Stimulated activated CD4-positive, alpha-beta T cell treated with anti-CD3 and anti-CD28 coated beads, Interleukin-1b, Interleukin-23, amount 100 ng/mL, for 24 hours (primary cell): ENCODE data around the gene GALNT17.

Source experiments
- DNase-seq, 4 experiments: peaks; one replicate each; pipeline ENCODE4 v3.0.0-alpha.2; 2020; ENCODE audit warnings: low read depth in 4 of 4, low spot score in 1 of 4

The GALNT17 gene

GRCh38 chr7:71281261-71281660 is 149.3 kb downstream of the GALNT17 start:
- DNase-seq, result no peak

GRCh38 chr7:71283802-71284201 is 151.9 kb downstream of the GALNT17 start:
- DNase-seq, result no peak

- DNase-seq, result no peak
These were observed 153.7 kb downstream of the GALNT17 start for GRCh38 chr7:71285571-71286145.

DNA sequence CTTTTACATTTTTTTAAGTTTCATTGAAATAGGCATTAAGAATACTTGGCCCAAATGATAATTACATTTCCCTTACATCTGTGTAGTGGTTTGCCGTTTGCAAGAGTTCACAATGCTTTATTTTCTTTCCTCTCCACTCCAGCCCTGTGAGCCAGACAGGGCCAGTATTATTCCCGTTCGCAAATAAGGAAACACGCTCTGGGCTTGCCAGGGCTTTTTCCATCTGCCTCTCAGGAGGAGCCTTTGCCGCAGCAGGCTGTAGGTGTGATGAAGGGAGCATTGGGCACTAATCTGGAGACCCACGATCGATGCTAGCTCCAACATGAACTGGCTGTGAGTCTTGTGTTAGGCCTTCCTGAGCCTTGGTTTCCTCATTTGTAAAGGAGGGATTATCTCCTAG is 154.4 kb downstream of the GALNT17 start:
- DNase-seq, result no peak

- DNase-seq, result no peak
These were observed 155.0 kb downstream of the GALNT17 start for GRCh38 chr7:71286924-71287323.

DNA sequence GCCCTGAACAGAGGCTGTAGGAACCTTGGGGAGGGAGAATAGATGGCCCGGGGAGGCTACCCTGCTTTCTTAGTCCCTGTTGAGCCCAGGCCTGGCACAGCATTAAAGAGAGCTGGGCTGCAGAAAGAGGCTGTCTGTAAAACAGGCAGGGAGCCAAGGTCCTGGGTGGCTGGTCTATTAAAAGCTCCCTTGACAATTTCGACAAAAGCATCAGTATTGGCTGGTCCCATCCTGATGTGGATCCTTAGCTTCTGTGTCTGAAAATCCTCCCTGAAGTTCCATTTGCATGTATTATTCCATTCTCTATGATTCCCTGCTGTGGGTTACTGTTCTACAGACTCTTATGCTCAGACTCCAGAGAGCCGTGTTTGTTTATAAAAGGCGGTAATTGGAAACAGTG is 158.5 kb downstream of the GALNT17 start:
- DNase-seq, result no peak

- no peak for DNase-seq
These were observed 166.4 kb downstream of the GALNT17 start for GRCh38 chr7:71298378-71298777.

DNA sequence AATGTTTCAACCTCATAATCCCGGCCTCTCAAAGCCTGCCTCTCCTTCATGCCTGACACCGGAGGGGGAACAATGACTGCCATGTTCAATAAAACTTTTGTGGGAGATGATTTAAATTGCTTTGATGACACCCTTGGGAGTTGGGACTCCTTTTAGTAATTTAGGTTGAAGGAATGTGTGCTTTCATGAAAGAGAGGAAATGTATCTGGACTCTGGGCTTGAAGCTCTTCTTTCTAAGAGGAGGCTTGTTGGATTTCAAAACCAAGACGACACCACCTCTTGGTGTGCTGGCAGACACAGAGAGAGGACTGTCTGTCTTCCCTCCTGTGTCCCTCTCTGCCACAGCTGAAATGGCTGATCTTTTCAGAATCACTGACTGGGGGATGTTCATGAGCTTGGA is 168.1 kb downstream of the GALNT17 start:
- no peak for DNase-seq

- no peak for DNase-seq
These were observed 168.7 kb downstream of the GALNT17 start for GRCh38 chr7:71300603-71301002.

DNA sequence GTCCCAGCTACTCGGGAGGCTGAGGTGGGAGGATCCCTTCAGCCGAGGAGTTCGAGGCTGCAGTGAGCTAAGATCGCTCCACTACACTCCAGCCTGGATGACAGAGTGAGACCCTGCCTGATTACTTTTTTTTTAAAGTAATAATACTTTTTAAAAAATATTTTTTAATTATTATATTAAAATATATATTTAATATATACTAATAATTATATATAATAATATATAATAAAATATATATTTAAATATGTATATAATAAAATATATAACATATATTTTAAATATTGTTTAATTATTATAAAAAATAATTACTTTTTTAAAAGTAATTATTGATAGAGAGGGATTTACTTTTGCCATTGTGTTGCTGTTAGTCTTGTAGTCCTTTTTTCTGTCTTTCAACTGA is 169.2 kb downstream of the GALNT17 start:
- no peak for DNase-seq

DNA sequence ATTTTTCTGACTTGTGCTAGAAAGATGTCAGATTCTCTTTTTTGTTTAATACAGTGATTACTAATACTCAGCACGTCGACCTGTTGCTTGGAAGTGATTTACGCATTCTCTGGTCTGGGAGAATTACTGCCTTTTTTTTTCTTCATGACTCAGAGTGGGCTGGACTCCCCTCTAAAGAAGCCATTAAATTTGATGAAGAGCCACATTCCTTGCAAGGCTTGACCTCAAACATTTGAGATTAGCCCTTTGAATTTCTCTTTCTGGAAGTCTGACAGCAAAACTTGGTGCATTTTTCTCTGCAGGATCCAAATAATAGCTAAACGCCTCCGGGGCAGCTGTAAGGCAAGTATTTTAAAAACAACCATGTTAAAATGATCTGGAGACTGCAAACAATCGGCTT is 171.6 kb downstream of the GALNT17 start:
- no peak for DNase-seq

GRCh38 chr7:71308096-71308495 is 176.2 kb downstream of the GALNT17 start:
- DNase-seq, result no peak

GRCh38 chr7:71311576-71311975 is 179.6 kb downstream of the GALNT17 start:
- no peak for DNase-seq

GRCh38 chr7:71312755-71313490 is 181.0 kb downstream of the GALNT17 start:
- no peak for DNase-seq

DNA sequence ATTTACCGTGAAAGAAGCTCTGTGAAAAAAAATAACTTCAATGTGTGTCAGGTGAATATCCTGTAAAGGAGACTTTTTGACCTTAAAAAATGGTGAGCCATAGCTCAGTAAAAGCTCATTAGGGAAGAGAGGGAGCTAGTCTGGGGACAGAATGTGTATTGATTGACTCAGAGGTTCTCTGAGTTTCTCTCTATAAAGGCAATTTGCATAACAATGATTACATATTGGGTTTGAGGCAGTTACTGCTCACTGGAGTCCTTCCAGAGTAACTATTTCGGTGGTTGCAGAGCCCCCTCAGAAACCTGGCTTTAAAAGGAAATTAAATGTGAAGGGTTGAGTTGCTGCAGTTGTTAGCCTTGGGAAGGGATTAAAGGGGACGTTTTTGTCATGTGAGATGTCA is 181.6 kb downstream of the GALNT17 start:
- DNase-seq, result no peak

DNA sequence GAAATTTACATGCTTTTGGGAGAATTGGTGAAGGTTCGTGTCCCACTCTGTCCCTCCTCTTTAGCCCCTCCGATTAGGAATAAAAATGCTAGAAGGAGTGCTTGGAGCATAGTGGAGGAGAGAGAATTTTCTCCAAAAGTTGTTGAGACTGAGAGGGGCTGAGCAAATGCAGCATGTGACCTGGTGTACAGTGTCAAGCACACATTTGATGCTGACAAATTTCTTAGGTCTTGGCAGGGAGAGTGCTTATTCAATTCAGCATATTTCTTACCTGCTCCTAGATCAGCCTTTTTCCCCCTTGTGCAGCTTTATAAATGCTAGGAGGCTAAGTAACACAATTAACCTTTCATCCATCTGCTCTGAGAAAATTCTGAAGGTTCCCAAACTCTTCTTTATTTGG is 189.0 kb downstream of the GALNT17 start:
- no peak for DNase-seq

GRCh38 chr7:71322201-71322600 is 190.3 kb downstream of the GALNT17 start:
- no peak for DNase-seq

GRCh38 chr7:71323726-71324125 is 191.8 kb downstream of the GALNT17 start:
- no peak for DNase-seq

GRCh38 chr7:71325151-71325550 is 193.2 kb downstream of the GALNT17 start:
- DNase-seq, result no peak

DNA sequence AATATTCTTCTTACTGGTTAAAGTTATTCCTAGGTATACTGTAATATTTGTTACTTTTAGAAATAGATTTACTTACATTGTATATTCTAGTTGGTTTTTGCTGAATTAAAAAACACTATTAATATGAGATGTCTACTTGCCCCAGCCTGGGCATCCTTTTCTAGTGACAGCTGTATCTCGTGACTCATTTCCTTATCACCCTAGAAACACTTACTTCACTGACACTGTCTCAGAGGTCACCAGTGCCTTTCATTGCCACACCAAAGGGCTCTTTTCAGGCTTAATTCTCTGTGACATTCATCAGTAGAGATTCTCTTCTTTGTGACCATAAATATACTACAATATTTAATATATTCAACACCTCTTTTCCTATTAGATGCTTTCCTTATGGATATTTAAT is 194.7 kb downstream of the GALNT17 start:
- DNase-seq, result no peak

- no peak for DNase-seq
These were observed 196.0 kb downstream of the GALNT17 start for GRCh38 chr7:71327946-71328345.

DNA sequence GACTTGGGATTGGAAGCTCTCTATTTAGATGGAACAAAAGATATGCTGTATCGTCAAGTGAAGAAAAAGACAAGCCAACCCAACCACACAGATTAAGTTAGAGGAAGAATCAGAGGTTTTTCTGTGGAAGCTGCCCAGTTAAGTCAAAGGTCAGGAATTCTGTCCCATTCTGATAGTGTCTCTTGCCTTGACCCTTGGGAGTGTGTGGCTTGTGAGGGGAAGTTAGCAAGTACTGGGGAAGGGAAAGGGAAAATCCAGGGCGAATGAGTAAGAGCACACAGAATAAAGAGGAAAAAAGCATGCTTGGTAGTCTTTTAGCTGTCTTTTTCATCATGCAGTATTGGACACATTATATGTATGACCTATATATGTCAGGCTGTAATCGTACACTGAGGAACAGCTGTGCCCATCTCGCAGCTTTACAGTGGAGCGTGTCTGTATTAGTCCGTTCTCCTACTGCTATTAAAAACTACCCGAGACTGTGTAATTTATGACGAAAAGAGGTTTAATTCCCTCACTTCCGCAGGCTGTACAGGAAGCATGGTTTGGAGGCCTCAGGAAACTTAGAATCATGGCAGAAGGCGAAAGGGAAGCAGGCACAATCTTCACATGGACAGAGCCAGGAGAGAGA is 197.2 kb downstream of the GALNT17 start:
- DNase-seq, result no peak

DNA sequence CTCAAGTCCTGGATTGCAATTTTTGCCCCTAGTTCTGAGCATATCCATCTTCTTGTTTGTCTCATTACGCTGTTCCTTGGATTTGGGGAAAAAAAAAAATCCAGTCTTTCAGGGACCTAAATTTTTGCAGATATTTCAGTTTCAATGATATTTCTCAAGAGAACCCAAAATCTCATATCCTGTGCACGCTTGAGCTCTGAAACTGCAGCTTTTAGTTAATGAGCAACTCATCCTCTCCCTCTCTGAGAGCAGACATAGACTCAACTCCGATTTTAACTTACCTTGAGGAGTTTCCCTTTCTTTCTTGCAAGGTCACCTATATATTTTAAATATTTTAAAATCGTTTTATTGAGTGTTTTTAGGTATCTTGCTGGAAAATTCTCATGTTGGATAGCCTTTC is 200.3 kb downstream of the GALNT17 start:
- DNase-seq, result no peak
